Measurements from ENCODE around the gene C19orf33.

GRCh38 chr19:38287604-38288003 is 16.4 kb upstream of the C19orf33 start:
- TF ChIP-seq, protein P1, sequence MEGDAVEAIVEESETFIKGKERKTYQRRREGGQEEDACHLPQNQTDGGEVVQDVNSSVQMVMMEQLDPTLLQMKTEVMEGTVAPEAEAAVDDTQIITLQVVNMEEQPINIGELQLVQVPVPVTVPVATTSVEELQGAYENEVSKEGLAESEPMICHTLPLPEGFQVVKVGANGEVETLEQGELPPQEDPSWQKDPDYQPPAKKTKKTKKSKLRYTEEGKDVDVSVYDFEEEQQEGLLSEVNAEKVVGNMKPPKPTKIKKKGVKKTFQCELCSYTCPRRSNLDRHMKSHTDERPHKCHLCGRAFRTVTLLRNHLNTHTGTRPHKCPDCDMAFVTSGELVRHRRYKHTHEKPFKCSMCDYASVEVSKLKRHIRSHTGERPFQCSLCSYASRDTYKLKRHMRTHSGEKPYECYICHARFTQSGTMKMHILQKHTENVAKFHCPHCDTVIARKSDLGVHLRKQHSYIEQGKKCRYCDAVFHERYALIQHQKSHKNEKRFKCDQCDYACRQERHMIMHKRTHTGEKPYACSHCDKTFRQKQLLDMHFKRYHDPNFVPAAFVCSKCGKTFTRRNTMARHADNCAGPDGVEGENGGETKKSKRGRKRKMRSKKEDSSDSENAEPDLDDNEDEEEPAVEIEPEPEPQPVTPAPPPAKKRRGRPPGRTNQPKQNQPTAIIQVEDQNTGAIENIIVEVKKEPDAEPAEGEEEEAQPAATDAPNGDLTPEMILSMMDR (IDR thresholded peaks at IDR 0.05): no peak
- TF ChIP-seq POLR2A (IDR thresholded peaks at IDR 0.05): no peak
- TF ChIP-seq POLR2AphosphoS5 (IDR thresholded peaks at IDR 0.05): no peak
